Smooth muscle cell of the brain vasculature (primary cell): ENCODE data around the gene ANKRD34C.
A peak's percentile ranks its signal among the peaks of the same experiment; 100 is the strongest.
"Not testable (repeated sequence)": the region's sequence is repeated elsewhere in the genome, so short reads cannot be mapped to it uniquely, and the experiment has no call there.

ENCODE experiments used
- DNase-seq: peaks from one replicate; pipeline ENCODE4 v3.0.0-alpha.2; 2012; ENCODE audit warnings: low read depth, low spot score

ANKRD34C gene

DNA sequence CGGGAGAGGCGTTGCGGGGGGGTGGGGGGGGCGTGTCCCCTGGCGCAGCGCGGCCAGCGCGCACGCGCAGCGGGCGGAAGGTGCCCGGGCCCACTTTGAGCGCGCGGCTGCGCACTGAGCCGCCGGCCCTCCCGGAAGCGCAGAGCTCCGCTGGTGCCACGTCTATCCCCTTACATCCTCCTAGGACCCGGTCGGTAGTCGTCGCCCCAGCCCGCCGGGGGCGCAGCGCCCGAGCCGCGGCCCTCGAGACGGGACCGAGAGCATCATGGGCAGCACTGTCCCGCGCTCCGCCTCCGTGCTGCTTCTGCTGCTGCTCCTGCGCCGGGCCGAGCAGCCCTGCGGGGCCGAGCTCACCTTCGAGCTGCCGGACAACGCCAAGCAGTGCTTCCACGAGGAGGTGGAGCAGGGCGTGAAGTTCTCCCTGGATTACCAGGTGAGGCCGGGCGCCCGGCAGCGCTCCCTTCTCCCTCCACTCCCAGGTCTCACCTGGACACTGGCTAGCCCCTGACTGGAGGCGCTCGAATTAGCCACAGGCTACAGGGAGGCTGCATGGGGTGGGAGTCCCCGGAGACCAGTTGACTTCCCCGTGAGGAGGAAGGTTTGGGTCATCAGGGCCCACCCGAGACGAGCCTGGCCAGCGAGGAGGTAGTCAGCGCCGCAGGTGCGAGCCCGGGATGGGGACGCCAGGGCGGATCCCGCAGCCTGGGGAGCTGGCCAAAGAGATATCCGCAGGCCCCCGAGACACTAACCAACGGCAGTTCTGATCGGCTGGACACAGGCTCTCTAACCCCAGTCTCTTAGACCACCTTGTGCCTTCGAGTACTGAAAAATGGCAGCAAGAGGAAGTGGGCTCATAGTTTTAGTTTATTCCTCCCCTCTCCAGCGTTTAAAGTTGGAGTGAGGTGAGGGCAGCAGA is 28.7 kb downstream of the ANKRD34C start, which contains the start of gene TMED3:
TMED3 (plus strand) TSS at position 128 of the 916 bp plus-strand sequence; CDS start at position 266, 138 bp downstream.
- peak; percentile 53 for DNase-seq

DNA sequence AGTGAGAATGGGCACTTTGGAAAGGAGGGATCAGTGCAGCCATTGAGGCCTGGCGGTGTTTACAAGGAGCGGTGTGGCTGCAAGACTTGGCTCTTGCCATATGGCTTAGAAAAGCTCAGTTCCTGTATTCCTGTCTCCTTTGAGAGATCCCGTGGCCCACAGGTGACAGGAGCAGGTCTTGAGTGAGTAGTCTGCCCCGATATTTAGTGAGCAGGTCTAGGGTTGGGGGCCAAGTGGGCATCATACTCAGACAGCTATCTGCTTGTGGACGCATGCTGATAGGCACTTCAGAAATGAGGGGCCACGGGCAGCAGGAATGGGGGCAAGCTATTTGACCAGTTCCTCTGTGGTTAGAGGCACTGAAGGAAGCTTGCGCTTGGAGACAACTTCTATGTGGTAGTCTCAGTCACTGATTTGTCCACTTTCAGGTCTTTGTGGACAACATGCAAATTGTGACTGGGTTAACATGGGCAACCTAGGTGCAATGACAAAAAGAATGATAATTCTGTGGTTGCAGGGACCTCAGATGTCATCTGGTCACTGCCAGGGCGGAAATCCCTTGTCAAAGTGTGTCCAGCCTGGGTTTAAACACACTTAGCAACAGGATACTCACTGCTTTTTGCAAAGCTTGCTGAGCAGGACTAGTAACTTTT is 29.5 kb downstream of the ANKRD34C start:
- DNase-seq: no peak

GRCh38 chr15:79314186-79314585 is 31.7 kb downstream of the ANKRD34C start:
- DNase-seq: no peak

DNA sequence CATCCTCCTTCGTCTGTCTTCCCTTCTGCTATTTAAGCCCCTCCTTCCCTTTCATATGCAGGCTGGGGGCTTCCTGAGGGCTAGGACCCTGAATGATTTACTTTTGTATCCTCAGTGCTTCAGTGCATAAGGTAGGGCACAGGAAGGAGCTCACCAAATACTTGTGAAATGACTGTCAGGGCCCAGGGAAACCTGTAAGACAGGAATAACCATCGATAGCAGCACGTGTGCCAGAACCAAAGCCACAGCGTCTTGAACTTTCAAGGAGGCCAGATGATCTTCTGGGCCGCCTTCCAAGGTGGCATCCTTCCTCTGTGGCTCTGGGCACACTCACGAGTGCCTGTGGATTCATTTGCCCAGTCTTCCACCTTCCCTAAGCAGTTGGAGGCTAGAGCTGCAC is 32.3 kb downstream of the ANKRD34C start:
- DNase-seq: no peak

GRCh38 chr15:79315623-79316328 is 33.3 kb downstream of the ANKRD34C start:
- no peak for DNase-seq

- DNase-seq: no peak
Measured at GRCh38 chr15:79316864-79317263, 34.3 kb downstream of the ANKRD34C start.

GRCh38 chr15:79319973-79320372 is 37.5 kb downstream of the ANKRD34C start:
- not testable (repeated sequence) for DNase-seq

DNA sequence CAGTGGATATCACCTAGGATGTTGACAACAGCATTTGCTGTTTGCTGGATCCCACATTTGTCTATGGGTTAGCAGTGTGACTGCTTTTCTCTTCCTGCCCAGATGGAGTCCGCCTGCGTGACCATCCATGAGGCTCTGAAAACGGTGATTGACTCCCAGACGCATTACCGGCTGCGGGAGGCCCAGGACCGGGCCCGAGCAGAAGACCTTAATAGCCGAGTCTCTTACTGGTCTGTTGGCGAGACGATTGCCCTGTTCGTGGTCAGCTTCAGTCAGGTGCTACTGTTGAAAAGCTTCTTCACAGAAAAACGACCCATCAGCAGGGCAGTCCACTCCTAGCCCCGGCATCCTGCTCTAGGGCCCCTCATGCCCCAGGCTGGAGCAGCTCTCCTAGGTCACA is 39.4 kb downstream of the ANKRD34C start:
- DNase-seq: no peak

DNA sequence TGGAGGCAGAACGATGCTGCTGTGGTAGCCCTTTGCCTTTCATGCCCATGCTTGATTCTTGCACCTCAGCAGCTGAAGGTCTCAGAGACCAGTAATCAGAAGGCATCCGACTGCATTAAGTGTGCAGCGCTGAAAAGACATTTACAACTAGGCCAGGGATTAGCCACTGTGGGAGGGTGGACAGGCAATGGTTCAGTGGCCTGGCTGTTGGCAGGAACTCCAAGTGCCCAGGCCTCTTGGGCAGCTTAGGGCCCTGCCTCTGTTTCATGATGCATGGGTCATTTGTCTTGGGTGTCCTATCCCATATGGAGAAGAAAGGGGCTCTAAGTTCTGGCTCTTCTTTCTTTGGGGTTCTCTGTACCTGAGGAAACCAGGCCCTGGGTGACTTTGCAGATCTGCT is 39.8 kb downstream of the ANKRD34C start:
- DNase-seq: no peak

DNA sequence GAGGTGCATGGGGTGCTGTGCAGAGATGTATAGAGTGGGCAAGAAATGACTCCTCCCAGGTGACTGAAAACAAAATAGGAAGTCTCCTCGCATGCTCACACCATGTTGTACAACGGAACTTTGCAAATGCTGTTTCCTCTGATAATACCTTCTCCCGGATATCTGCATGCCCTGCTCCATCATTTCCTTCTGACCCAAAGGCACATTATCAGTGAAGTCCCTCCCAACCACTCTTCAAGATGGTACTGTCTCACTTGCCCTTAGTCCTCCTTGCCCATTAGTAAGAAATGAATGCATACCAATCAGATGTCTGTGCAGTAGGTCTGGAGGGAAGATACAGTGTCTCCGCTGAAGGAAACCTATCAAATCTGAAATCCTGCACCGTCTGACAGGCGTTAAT is 40.4 kb downstream of the ANKRD34C start:
- DNase-seq: no peak

GRCh38 chr15:79329171-79329611 is 46.7 kb downstream of the ANKRD34C start:
- DNase-seq: peak; percentile 93
